22Rv1 (cell line): ENCODE data around the gene PARN.

Experiments used
- ZFX ChIP-seq: fragments of 450-650 bp; IDR thresholded peaks from 2 replicates; pipeline ENCODE4 v1.6.1; 2017; ENCODE audit warnings: antibody characterized with exemption, borderline replicate concordance
- TF ChIP-seq, protein P1 (sequence below): fragments of 450-650 bp; IDR thresholded peaks from 2 replicates; pipeline ENCODE4 v1.5.1; 2017; ENCODE audit warnings: mild to moderate bottlenecking

DNA sequence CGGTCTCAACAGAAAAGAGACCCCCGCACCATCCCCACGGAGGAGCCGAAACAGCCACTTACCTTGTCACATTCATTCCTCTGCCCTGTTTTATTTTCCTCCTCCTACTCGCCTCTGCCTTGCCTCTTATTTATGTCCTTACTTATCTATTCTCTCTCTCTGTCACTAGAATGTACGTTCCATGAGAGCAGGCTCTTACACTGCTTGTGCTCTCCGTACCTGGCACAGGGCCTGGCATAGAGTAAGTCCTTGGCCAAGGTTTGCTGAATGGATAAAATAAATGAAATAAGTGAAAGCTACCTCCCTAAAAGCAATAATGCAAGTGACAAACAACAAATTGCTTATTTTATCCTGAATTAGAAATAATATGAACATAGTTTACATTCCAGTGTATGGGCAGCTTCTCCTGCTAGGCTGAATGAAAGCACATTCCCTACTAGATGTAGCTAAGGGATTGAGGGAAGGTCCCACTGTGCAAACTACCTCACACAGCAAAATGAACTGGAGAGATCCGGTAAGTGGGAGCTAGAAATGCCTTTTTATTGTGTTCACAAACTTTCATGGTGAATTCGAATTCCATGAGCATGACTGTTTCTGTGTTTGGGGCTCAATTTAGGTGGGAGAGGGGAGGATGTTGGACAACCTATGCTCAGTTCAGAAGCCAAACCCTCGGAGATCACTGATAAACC lies 173.1 kb downstream of the PARN start:
- TF ChIP-seq, protein P1, sequence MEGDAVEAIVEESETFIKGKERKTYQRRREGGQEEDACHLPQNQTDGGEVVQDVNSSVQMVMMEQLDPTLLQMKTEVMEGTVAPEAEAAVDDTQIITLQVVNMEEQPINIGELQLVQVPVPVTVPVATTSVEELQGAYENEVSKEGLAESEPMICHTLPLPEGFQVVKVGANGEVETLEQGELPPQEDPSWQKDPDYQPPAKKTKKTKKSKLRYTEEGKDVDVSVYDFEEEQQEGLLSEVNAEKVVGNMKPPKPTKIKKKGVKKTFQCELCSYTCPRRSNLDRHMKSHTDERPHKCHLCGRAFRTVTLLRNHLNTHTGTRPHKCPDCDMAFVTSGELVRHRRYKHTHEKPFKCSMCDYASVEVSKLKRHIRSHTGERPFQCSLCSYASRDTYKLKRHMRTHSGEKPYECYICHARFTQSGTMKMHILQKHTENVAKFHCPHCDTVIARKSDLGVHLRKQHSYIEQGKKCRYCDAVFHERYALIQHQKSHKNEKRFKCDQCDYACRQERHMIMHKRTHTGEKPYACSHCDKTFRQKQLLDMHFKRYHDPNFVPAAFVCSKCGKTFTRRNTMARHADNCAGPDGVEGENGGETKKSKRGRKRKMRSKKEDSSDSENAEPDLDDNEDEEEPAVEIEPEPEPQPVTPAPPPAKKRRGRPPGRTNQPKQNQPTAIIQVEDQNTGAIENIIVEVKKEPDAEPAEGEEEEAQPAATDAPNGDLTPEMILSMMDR, result no peak
- no peak for TF ChIP-seq ZFX
